Upper lobe of left lung (tissue), 6 donors: ENCODE results near the gene ALKAL2. TPM values are rescaled to one million over a fixed set of nuclear protein-coding genes. Genes with fewer than 3 reads are reported as not detected.
A peak's percentile ranks its signal among the peaks of the same experiment; 100 is the strongest.
"Not testable (repeated sequence)": the region's sequence is repeated elsewhere in the genome, so short reads cannot be mapped to it uniquely, and the experiment has no call there.

Source experiments
- ATAC-seq, 2 donors: fragments of 200-7000 bp; cut with Tn5 transposase; one replicate each; pipeline ENCODE4 v1.9.1; 2022; ENCODE audit warnings: mild to moderate bottlenecking in 2 of 2, moderate library complexity in 2 of 2; ENCODE audit not compliant: low FRiP score in 2 of 2
- DNase-seq, 2 donors: peaks; one replicate each; pipeline ENCODE4 v3.0.0-alpha.2; 2019 to 2020
- H3K27ac ChIP-seq, 4 donors: fragments of 200-600 bp; sonication (generic); one replicate each; pipeline ENCODE4 v1.5.1; 2016 to 2019
- H3K27me3 ChIP-seq, 4 donors: fragments of 200-600 bp; sonication (generic); one replicate each; pipeline ENCODE4 v1.5.1; 2017 to 2019
- H3K36me3 ChIP-seq, 4 donors: fragments of 200-600 bp; sonication (generic); one replicate each; pipeline ENCODE4 v1.5.1; 2016 to 2019
- H3K4me1 ChIP-seq, 4 donors: fragments of 200-600 bp; sonication (generic); one replicate each; pipeline ENCODE4 v1.5.1; 2018 to 2019
- H3K4me3 ChIP-seq, 4 donors: fragments of 200-600 bp; sonication (generic); one replicate each; pipeline ENCODE4 v1.5.1; 2017 to 2019; ENCODE audit warnings: mild to moderate bottlenecking in 2 of 4, moderate library complexity in 1 of 4
- H3K9me3 ChIP-seq, 4 donors: fragments of 200-600 bp; sonication (generic); one replicate each; pipeline ENCODE4 v1.5.1; 2018 to 2019
- EP300 ChIP-seq, 4 donors: sonication (generic); formaldehyde crosslinking; IDR thresholded peaks; one replicate each; pipeline ENCODE4 v1.5.1; 2017; ENCODE audit warnings: antibody characterized with exemption in 4 of 4, control low read depth in 2 of 4
- POLR2A ChIP-seq, 4 donors: fragments of 450-650 bp; IDR thresholded peaks; one replicate each; pipeline ENCODE4 v1.5.1; 2016 to 2017; ENCODE audit warnings: antibody characterized with exemption in 4 of 4, mild to moderate bottlenecking in 2 of 4
- POLR2AphosphoS5 ChIP-seq, 2 donors: sonication (generic); formaldehyde crosslinking; IDR thresholded peaks; one replicate each; pipeline ENCODE4 v1.5.1; 2017; ENCODE audit warnings: antibody characterized with exemption in 2 of 2
- WGBS, 2 donors: methylation state at CpG; one replicate each; pipeline ENCODE4 v1.1.5; 2017 to 2018; 5-methylcytosine and 5-hydroxymethylcytosine counted together
- total RNA-seq, 6 donors: library from RNA; depleted of rRNA in 4 of 6; stranded (reverse); fragments of >200 nt in 4 of 6; gene quantifications; one replicate each; pipeline versions ENCODE4 v1.1.0 to v1.2.1, GENCODE V29; 2016 to 2021
- TF ChIP-seq, protein P1 (sequence below), 6 experiments: fragments of 450-650 bp in 4 of 6; fragments of 200-600 bp in 2 of 6; sonication (generic) in 2 of 6; IDR thresholded peaks; one replicate each; pipeline ENCODE4 v1.5.1; 2016 to 2019; ENCODE audit warnings: antibody characterized with exemption in 6 of 6
- donor health status: DM: no; HTN: no; CAD: no; lungs with moderate emphysema.
- donor health status: DM: no; HTN: yes; CAD: no; lungs with severe emphysema.

The ALKAL2 gene, protein sequence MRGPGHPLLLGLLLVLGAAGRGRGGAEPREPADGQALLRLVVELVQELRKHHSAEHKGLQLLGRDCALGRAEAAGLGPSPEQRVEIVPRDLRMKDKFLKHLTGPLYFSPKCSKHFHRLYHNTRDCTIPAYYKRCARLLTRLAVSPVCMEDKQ
- total RNA-seq: 10 to 100 TPM in 5 of 6 donors, 1 to 10 TPM in 1; 8.3 to 30.7 (median 14.8) TPM

DNA sequence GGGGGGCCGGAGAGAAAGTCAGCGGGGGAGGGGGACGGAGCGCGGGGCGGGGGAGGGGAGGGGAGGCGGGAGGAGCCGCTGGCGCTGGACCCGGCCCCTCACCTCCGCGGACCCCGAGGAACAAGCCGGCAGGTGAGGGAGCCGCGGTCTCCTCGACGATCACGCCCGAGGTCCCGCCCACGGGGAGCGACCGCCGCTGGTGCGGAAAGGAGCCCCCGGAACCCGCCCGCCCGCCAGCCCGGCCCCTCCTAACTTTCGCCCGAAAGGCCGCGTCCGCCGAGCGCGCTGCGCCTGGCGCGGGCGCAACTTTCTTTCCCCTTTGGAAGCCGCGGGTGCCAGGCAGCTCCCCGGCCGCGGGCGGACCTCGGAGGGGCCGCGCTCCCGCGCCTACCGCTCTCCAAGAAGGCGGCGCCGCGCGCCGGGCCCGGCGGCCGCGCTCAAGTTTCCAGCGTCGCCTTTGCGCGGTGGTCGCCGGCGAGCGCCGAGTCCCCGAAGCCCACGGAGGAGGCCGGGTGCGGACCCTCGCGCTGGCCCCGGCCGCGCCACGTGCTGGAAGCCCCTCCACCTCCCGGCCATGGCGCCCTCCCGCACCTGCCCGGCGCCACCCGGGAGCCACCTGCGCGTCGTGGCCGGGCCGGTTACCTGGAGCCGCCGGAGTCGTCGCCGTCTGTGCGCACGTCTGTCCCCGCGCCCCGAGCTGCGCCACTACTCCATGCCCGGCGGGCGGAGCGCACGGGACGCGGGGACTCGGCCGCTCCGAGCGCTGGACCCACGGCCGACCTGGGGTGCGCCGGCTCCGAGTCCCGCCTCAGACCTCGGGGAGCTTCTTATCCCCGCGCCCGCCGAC lies at the start of gene ALKAL2:
TSS of gene ALKAL2 (minus strand) at position 181 of the 847 bp plus-strand sequence. CDS start 256 bp downstream, outside the sequence.
- DNase-seq (peak in 1 of 2 donors; percentile 91), ATAC-seq (no peak)
- WGBS, 2 donors: 4% methylated on average over 54 of the region's 128 CpGs; no CpG with 5 or more reads in 1 of the 2 donors

GRCh38 chr2:336949-337348 lies 49.1 kb upstream of the ALKAL2 start:
- H3K27me3 ChIP-seq, H3K4me3 ChIP-seq, H3K27ac ChIP-seq, DNase-seq, H3K36me3 ChIP-seq, H3K4me1 ChIP-seq, ATAC-seq: not testable (repeated sequence)
- WGBS, 2 donors: 96 to 97% methylated on average over 2 of the region's 2 CpGs
- peaks cover 3 to 30% (median 16%) of the 10 kb centered on the region in 4 donors for H3K9me3 ChIP-seq

More for the DNA sequence above, at the start of gene ALKAL2:
- peak within 1 kb of the TSS; percentile 40 to 74 (median 62) for H3K4me3 ChIP-seq
- TF ChIP-seq POLR2A (IDR thresholded peaks at IDR 0.05): no peak
- TF ChIP-seq, protein P1, sequence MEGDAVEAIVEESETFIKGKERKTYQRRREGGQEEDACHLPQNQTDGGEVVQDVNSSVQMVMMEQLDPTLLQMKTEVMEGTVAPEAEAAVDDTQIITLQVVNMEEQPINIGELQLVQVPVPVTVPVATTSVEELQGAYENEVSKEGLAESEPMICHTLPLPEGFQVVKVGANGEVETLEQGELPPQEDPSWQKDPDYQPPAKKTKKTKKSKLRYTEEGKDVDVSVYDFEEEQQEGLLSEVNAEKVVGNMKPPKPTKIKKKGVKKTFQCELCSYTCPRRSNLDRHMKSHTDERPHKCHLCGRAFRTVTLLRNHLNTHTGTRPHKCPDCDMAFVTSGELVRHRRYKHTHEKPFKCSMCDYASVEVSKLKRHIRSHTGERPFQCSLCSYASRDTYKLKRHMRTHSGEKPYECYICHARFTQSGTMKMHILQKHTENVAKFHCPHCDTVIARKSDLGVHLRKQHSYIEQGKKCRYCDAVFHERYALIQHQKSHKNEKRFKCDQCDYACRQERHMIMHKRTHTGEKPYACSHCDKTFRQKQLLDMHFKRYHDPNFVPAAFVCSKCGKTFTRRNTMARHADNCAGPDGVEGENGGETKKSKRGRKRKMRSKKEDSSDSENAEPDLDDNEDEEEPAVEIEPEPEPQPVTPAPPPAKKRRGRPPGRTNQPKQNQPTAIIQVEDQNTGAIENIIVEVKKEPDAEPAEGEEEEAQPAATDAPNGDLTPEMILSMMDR (IDR thresholded peaks at IDR 0.05): no peak
- peaks cover 0 to 4% (median 0%) of the 10 kb centered on the region in 4 donors for H3K36me3 ChIP-seq
- peak within 1 kb of the TSS; percentile 19 to 76 (median 66) for H3K27ac ChIP-seq
- H3K9me3 ChIP-seq: no peaks in the 10 kb centered on the region
- peaks cover 25 to 37% (median 28%) of the 10 kb centered on the region in 4 donors for H3K4me1 ChIP-seq
- peaks cover 0 to 17% (median 9%) of the 10 kb centered on the region in 4 donors for H3K27me3 ChIP-seq

DNA sequence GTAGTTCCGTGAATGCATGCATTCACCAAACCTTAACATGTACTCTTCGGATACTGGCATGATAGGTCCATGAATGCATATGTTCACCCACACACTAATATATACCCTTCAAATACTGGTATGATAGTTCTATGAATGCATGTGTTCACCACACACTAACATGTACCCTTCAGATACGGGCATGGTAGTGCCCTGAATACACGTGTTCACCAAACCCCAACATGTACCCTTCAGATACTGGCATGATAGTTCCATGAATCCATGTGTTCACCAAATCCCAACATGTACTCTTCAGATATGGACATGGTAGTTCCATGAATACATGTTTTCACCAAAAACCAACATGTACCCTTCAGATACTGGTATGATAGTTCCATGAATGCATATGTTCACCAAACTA lies 48.5 kb upstream of the ALKAL2 start:
- Histone ChIP-seq H3K4me1 (no peaks in the 10 kb centered on the region), H3K27ac (no peak overlapping the region), H3K9me3 (peaks cover 3 to 30% (median 16%) of the 10 kb centered on the region in 4 donors), H3K27me3 (no peaks in the 10 kb centered on the region), H3K4me3 (no peak overlapping the region), H3K36me3 (no peaks in the 10 kb centered on the region)
- WGBS, 2 donors: 83 to 90% methylated on average over 4 of the region's 4 CpGs
- no peak for DNase-seq
- ATAC-seq: no peak
- TF ChIP-seq POLR2A (IDR thresholded peaks at IDR 0.05) (no peak), EP300 (IDR thresholded peaks at IDR 0.05) (no peak), POLR2AphosphoS5 (IDR thresholded peaks at IDR 0.05) (no peak)

- no peak overlapping the region for H3K27ac ChIP-seq
- H3K4me3 ChIP-seq: no peak overlapping the region
- TF ChIP-seq POLR2AphosphoS5 (IDR thresholded peaks at IDR 0.05): no peak
- TF ChIP-seq, protein P1 (IDR thresholded peaks at IDR 0.05): no peak
- no peak for TF ChIP-seq POLR2A (IDR thresholded peaks at IDR 0.05)
- TF ChIP-seq EP300 (IDR thresholded peaks at IDR 0.05): no peak
- no peaks in the 10 kb centered on the region for H3K36me3 ChIP-seq
- peaks cover 3 to 20% (median 13%) of the 10 kb centered on the region in 4 donors for H3K9me3 ChIP-seq
- ATAC-seq (no peak), DNase-seq (no peak)
- H3K27me3 ChIP-seq: no peaks in the 10 kb centered on the region
- WGBS, 2 donors: 41 to 42% methylated on average over 3 of the region's 3 CpGs
- no peaks in the 10 kb centered on the region for H3K4me1 ChIP-seq
Measured at GRCh38 chr2:332592-332991, 44.7 kb upstream of the ALKAL2 start.

DNA sequence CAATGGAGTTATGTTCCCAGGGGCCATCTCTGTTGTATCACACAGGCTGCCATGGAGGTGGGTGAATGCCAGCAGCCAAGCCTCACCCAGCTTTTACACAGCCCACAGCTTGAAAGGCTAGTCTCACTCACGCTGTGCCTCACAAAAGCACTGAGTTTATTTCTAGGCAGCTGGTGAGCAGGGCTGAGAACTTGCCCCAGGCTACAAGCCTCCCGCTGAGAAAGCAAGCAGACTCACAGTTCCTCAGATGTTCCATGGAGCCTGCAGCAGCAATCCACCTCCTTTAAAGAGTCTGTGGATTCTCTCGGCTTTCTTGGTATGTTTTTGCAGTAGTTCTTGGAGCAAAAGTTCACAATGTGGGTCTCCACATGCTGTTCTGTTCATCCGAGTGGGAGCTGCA lies 40.9 kb upstream of the ALKAL2 start:
- peaks cover 0 to 3% (median 0%) of the 10 kb centered on the region in 4 donors for H3K9me3 ChIP-seq
- 90 to 96% methylated on average over 3 to 4 of the region's 4 CpGs for WGBS, 2 donors
- H3K4me1 ChIP-seq: no peaks in the 10 kb centered on the region
- no peak for ATAC-seq
- H3K36me3 ChIP-seq: no peaks in the 10 kb centered on the region
- H3K27ac ChIP-seq: no peak overlapping the region
- no peaks in the 10 kb centered on the region for H3K27me3 ChIP-seq
- H3K4me3 ChIP-seq: no peak overlapping the region
- TF ChIP-seq POLR2A (IDR thresholded peaks at IDR 0.05) (no peak), POLR2AphosphoS5 (IDR thresholded peaks at IDR 0.05) (no peak), EP300 (IDR thresholded peaks at IDR 0.05) (no peak)
- DNase-seq: no peak

- H3K27ac ChIP-seq: no peak overlapping the region
- no peak for DNase-seq
- ATAC-seq: no peak
- WGBS, 2 donors: 81 to 86% methylated on average over 9 of the region's 9 CpGs
- H3K4me1 ChIP-seq: no peaks in the 10 kb centered on the region
- TF ChIP-seq POLR2AphosphoS5 (IDR thresholded peaks at IDR 0.05): no peak
- H3K9me3 ChIP-seq: no peaks in the 10 kb centered on the region
- H3K36me3 ChIP-seq: no peaks in the 10 kb centered on the region
- no peak overlapping the region for H3K4me3 ChIP-seq
- H3K27me3 ChIP-seq: no peaks in the 10 kb centered on the region
Measured at GRCh38 chr2:323035-323434, 35.1 kb upstream of the ALKAL2 start.
